SHP77 treated with DMSO at 0.1 percent for 48 hours (cell line): Measurements from ENCODE around the gene ARNT2.
"Not testable (repeated sequence)": the region's sequence is repeated elsewhere in the genome, so short reads cannot be mapped to it uniquely, and the experiment has no call there.

Experiments
- DNase-seq: peaks from one replicate; lab custom pipeline; 2025; lab: John Stamatoyannopoulos, UW

ARNT2 gene

DNA sequence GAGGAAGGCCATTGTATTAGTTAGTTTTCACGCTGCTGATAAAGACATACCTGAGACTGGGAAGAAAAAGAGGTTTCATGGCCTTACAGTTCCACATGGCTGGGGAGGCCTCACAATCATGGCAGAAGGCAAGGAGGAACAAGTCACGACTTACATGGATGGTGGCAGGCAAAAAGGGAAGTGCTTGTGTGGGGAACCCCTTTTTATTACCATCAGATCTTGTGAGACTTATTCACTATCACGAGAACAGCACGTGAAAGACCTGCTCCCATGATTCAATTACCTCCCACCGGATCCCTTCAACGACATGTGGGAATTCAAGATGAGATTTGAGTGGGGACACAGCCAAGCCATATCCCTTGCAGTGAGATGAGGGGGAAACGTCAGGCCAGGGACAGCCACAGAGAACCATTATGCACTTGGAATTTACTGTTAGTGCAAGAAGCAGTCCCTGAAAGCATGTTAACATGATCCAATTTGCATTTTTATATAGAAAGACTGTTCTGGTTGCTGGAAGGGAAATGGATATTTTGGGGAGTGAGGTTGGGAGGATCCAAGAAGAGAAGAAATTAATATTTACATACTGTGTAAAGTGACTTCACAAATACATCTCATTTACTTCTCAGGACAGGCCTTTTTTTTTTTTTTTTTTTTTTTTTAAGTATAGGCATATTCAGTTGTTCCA is 87.1 kb downstream of the ARNT2 start:
- no peak for DNase-seq

DNA sequence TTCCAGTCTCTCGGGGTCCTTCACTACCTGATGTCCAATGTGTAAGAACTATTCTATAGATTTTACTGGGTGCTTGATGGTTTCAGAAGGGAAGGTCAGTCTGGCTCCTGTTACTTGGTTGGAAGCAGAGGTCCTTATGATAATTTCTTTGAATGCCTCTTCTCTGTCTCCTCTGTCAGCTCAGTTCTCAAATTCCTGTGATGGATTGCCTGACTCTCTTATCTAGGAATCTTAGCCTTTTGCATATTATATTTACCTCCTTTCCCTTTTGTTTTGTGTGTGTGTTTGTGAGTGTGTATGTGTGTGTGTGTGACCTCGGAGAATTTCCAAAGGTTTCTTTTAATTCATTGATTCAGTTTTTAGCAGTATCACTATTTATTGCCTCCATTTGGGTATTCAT is 88.2 kb downstream of the ARNT2 start:
- DNase-seq = no peak

DNA sequence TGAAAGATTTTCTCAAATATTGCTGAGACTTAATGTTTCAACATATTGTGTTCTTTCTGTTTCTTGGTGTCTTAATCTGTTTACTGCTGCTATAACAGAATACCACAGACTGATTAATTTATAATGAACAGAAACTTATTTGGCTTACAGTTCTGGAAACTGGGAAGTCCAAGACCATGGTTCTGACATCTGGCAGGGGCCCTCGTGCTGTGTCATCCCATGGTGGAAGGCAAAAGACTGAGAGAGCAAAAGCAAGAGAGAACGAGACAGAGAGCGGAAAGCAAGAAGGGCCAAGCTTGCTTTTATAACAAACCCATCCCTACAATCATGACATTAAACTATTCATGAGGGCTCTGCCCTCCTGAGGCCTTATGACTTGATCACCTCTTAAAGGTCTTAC is 88.7 kb downstream of the ARNT2 start:
- DNase-seq = no peak

DNA sequence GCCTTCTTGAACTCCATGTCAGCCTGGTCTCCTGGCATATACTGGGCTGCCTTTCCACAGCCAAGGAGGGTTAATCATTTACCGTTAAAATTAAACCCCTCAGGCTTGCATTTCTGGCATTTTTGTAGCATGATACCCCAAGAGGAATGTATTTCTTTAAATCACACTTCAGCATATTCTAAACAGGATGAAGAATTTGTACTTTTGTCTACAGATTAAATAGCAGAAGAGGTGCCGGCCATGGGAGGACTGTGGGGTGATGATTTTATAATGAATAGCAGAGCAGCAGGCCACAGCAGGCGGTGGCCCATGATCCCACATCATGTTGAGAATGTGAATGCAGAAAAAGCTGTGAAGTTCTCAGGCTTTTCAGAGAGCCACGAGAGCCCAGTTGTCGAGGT is 90.2 kb downstream of the ARNT2 start:
- no peak for DNase-seq

DNA sequence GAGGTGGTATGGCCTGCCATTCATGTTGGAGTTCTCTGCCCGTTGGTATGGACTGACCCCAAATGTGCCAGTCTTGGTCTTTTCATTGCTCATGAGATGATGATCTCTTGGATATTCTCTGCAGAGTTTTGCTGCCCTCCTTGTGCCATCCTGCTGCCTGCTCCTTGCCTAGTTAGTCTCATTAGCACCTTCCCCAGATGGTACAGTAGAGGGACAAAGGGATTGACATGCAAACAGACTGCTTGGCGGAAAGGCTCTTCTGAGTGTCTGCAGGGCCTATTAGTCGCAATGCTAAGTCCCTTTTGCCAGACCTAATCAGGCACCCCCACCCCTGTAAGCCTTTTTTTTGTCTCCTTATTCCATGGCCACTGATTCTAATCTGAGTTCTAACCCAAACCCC is 90.6 kb downstream of the ARNT2 start:
- no peak for DNase-seq

DNA sequence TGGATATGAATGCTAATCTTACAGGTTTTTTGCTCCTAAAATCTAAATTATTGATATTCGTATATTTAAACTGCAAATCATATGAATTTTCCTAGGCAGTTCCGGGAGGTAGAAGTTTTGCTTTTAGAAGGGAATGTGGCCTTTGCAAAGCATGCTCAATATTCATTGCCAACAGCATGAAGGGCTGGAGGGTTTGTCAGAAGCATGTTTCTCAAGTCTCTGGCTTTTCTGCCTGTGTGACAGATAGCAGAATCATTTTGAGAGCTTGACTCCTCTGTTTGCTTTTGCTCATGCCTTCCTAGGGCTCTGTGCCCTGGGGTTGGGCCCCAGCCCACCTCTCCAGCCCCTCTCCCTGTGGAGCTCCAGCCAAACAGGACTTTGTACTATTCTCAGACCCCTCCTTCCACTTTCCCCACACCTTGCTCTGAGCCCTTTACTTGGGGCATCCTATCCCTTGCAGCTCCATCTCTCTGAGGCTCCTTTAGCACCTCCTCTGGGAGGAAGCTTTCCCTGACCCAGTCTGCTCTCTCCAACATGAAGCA is 91.3 kb downstream of the ARNT2 start:
- no peak for DNase-seq

DNA sequence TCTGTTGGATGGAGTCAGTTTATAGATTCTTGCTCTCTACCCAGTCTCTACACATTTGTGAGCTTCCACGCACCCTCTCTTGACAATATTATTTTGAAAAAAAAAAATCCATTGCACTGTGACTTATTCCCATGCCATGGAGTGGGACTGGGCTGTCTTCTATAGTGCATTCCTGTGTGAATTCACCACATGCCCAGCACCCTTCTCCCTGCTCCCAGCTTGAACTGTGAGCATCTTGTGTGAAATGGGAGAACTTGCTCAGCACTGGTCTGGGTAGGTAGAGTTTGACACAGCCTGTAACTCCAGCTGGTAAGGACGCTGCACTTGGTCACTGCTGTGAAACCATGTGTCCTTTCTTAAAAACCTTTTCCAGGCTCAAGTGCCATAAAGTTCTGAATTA is 91.9 kb downstream of the ARNT2 start:
- no peak for DNase-seq

DNA sequence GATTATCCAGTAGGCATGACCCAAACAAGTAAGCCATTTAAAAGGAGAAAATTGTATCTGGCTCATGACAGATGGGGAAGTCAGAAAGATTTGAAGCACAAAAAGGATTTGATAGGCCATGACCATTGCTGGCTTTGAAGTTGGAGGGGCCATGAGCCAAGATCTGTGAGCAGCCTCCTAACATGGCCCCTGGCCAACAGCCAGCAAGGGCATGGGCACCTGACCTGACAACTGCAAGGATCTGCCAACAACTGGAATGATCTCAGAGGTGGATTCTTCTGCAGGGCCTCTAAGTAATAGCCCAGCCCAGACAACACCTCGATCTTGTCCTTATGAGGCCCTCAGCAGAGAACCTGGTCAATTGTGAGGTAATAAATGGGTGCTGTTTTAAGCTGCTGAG is 93.0 kb downstream of the ARNT2 start:
- no peak for DNase-seq

DNA sequence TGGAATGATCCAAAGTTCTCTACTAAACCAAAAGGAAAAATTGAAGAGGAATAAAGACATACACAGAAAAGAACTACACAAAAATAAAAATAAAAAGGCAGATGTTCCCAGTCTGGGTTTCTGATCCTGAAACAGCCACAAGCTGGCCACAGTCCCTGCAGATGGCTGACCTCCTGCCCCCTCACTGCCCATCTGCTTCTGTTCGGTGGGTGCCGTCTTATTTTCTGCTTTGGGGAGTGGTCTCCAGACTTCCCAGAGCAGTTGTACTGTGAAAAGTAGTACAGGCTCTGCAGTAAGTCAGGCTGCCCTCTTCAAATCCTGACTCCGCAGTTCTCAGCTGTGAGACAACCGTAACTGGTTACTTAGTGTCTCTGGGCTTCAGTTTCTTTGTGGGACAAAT is 94.5 kb downstream of the ARNT2 start:
- no peak for DNase-seq

DNA sequence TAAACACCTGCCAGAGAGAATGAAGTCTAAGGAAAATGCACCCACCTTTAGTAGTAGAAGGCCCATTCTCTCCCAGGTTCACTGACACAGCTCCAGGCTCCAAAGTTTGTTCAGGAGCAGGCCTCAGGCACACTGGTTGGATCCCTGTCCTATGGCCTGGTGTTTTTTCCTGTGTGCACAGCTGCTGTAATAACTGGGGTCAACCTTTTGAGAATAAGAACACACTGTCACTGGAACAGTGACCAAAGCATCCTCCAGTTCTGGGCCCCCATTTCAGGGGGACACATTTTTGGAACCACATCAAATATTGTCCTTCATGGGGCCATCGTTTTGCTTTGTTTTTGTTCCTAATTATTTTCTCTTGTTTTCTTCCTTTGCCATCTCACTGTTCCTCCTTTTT is 95.8 kb downstream of the ARNT2 start:
- no peak for DNase-seq

DNA sequence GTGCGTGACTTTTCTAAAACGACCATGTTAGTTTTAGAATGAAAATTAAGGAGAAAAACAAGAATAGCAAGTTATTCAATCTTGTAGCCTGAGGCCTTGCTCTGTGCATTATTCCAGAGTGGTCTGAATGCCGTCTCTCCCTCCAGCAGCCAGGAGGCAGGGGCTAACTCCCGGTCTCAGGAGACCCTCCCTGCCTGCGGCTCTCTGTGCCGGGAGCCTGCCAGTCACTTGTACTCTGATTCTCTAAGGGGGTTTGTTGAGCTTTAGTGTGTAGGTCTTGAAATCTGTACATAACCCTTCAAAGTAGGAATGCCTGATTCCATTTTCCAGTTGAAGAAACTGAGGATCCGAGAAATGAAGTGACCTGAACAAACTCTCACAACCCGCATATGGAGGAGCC is 97.3 kb downstream of the ARNT2 start:
- no peak for DNase-seq

DNA sequence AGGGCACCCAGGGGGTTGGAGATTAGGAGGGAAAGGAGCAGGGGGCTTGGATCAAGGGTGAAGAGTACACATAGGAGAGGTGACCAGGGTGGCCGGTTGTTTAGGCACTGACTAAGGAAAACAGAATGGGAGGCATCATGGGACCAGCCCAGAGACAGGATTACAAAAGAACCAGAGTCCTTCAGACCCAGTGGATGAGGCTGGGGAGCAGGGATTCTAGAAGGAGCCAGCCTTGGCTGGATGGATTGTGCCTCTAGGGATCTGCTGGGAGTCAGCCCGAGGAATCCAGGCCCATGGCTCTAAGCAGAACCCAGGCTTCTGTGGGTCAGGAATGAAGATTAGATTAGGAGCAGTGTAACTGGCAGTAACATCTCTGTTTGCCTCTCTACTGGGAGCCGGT is 98.6 kb downstream of the ARNT2 start:
- DNase-seq = no peak

DNA sequence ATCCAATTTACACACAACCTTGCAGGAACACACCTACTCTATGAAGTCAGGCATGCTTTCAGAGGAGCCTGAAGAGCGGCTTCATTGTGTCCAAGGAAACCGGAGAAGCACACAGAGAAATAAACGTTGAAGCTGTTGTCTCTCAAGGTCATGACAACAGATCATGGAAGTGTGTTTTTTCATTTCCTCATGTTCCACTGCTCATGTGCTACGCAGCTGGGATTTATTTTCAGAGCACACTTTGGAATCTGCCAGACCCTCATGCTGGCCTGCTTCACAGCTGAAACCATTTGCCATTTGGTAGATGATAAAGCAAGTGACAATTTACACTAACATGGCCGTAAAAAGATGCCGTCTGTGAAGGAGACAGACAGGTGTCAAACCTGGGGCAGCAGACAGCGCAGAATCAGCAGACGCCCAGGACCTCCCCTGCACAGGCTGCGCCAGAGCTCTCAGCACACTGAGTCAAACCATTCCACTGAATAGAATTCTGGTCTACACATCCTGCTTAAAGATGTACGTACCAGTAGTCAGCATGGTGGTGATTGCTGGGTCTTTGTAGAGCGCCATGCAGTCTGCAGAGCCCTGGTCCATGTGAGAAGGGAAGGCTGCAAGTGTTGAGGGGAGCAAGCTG is 99.3 kb downstream of the ARNT2 start:
- DNase-seq = no peak

DNA sequence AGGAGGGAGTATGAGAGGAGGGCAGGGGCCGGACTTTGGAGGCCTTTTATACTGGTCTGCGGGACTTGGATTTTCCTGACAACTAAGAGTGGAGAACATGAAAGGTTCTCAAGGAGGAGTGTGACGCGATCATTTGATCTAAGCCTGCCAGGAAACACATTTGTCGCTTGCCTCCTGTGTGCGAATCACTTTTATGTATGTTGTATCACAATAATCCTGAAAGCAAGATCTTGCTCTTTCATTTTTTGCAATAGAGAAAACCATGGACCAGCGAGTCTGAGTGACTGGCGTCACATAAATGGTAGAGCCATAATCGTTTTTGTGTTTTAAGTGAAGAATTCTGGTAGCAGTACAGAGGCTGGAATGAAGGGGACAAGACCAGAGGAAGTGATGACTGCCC is 100.7 kb downstream of the ARNT2 start:
- no peak for DNase-seq

DNA sequence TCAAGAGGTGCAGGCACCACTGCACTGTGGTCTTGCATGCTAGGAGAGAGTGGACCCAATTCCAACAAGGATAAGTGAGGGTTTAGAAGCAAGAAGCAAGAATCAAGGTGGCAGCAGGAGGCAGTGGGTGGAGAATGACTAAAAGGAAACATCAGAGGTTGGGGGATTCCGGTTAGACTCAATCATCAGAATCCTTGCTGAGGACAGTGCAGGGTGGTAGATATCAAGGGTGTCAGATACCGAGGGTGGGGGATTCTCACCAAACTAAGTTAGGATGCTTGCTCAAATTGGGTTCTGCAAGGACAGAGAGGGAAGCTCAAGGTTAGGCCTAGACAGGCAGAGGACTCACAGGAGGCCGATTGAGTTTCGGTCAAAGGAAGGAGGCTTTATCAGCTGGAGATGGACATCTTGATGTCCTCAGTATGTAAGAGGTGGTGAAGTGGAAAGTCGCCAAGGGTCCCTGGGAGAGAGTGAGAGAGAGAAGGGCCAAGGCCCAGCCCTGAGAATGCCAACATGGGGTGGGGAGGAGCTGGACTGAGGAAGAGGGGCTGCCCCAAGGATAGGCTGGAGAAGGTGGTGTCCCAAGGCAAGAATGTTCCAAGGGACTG is 102.2 kb downstream of the ARNT2 start:
- no peak for DNase-seq

DNA sequence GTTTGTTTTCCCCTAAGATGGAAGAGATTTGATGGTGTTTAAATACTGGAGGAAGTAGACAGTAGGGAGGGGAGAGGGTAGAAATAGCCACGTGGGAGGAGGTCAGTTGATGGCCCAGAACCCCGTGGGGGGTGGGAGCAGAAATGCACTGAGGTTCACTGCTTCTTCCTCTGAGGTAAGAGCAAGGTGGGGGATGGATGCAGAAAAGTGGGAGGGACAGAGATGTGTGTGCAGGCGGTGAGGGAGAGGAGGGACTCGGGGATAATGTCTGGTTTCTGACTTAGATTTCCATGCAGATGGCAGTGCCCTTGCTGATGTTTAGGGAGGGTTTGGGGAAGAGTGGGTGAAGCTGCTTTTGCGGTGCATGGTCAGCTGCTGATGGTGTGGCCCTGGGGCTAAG is 102.9 kb downstream of the ARNT2 start:
- no peak for DNase-seq

DNA sequence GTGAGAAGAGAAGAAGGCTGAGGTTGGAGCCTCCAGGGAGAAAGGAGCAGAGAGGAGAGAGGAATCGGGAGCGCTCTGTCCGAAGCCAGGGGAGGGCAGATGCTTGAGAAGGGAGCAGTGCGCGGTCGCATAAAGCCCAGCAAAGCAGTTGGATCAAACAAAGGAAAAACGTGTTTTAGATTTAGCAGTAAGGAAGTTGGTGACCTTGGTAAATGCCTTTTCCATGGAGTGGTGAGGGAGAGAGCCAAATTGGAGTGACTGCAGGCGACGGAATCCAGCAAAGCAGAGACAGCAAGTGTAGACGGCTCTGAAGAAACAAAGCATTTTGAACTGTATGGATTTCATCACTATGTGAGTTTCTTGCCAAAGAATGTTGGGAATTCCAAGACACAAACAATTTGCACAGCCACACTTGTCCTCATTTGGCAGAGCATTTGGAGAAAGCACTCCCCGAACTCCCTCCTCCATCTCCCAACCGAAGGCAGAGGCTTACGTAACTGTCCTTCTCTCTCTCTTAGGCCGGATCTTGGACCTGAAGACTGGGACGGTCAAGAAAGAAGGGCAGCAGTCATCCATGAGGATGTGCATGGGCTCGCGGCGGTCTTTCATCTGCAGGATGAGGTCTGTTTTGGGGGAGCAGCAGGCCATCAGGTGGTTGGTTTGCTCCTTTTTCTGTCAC is 103.6 kb downstream of the ARNT2 start:
- DNase-seq = no peak

DNA sequence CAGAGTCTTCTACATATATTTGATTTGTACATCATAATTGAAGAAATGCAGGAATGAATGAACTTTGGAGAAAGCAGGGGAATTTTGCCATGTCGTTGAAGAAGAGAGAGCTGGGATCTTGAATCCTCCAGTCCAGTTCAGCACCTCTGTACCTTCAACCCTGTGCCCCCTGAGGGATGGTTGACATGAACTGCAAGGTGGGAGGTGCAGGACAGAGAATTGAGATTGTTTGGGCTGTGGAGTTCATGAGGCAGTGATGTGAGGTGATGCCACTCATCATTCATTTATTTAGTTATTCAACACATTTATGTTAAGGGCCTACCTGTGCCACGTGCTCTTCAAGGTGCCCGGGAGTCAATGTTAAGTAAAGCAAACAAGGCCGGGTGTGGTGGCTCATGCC is 104.6 kb downstream of the ARNT2 start:
- no peak for DNase-seq

DNA sequence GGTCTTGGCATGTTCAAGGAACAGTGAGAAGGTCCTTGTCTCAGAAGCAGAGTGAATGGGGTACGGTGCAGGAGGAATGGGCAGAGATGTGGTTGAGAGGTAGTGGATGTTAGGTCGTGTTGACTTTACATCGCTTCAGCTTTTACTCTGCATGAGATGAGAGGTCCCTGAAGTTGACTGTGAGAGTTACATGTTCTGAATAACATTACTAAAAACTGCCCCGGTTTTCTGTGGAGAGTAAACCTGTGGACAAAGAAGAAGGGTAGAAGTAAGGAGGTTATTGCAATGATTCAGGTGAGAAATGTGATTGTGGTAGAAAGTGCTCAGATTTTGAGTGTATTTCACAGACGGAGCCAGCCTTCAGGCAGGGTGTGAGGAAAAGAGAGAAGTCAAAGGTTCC is 105.6 kb downstream of the ARNT2 start:
- no peak for DNase-seq

DNA sequence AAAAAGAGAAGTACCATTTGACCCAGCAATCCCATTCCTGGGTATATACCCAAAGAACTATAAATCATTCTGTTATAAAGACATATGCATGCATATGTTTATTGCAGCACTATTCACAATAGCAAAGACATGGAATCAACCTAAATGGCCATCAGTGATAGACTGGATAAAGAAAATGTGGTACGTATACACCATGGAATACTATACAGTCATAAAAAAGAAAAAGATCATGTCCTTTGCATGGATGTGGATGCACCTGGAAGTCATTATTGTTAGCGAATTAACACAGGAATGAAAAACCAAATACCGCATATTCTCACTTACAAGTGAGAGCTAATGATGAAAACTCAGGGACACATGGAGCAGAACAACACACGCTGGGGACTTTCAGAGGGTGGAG is 106.8 kb downstream of the ARNT2 start:
- DNase-seq = not testable (repeated sequence)

DNA sequence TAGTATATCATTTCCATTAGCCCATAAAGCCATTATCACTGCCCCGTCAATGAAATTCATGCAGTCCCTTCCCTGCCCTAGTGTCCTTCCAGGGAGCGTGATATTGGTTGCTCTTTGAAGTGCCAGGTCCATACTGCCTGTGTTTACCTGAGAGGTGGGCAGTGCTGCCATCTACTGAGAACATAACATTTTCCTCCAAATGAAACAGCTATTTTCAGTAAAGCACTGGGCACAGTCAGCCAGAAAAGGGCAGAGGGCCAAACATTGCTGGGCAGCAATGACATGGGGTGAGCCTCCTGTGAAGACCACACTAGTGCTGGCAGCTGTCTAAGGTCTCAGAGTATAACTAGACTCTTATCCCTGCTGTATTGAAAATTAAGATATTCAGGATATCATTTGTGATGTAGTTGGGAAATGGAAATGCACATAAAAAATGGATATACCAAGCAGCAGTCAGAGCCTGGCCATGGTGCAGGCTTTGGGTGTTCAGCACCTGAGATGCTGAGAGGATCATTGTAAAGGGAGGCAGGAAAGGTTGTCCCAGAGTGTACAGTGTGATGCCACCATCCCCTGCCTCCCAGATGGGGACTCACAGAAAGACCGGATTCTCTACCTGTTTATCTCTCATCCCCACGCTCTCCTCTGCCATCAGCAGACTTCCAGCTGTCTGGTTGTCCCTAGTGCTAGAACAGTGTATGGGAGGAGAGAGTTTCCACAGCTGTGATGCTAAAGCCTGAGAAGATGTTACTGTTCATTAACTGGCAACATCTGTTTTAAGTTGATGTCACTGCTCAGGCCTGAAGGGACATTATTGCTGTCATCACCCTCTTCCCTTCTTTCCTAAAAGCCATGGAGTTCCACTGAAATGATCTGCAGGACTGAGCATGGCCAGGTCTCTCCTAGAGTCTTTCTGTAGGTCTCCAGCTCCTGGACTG is 108.8 kb downstream of the ARNT2 start:
- no peak for DNase-seq
